Prostate gland (tissue), 2 donors: Measurements from ENCODE around the gene ARHGAP19. TPM values are rescaled to one million over a fixed set of nuclear protein-coding genes. Genes with fewer than 3 reads are reported as not detected.

ENCODE experiments used
- DNase-seq: peaks from one replicate; pipeline ENCODE4 v3.0.0-alpha.2; 2019; ENCODE audit warnings: low spot score
- H3K27ac ChIP-seq, 2 donors: fragments of 200-600 bp; sonication (generic); 2 replicates each; pipeline ENCODE4 v1.5.1; 2017 to 2019
- H3K27me3 ChIP-seq: fragments of 200-600 bp; sonication (generic); replicated peaks from 2 replicates; pipeline ENCODE4 v1.5.1; 2019; ENCODE audit not compliant: insufficient read depth
- H3K36me3 ChIP-seq, 2 donors: fragments of 200-600 bp; sonication (generic); 1 replicate in 1 of 2; 2 replicates in 1 of 2; pipeline versions ENCODE4 v1.5.1 to v1.8.1; 2017 to 2019
- H3K4me1 ChIP-seq: fragments of 200-600 bp; sonication (generic); replicated peaks from 2 replicates; pipeline ENCODE4 v1.5.1; 2019
- H3K4me3 ChIP-seq, 2 donors: fragments of 200-600 bp; sonication (generic); 2 replicates each; pipeline ENCODE4 v1.5.1; 2017 to 2019
- H3K9me3 ChIP-seq: fragments of 200-600 bp; sonication (generic); 2 replicates; pipeline ENCODE4 v1.5.1; 2017
- POLR2A ChIP-seq: fragments of 450-650 bp; IDR thresholded peaks from one replicate; pipeline ENCODE4 v1.6.1; 2016; ENCODE audit warnings: antibody characterized with exemption, mild to moderate bottlenecking
- POLR2AphosphoS5 ChIP-seq: sonication (generic); formaldehyde crosslinking; IDR thresholded peaks from one replicate; pipeline ENCODE4 v1.6.1; 2017; ENCODE audit warnings: antibody characterized with exemption
- WGBS: methylation state at CpG from one replicate; pipeline ENCODE4 v1.1.5; 2018; 5-methylcytosine and 5-hydroxymethylcytosine counted together
- intact Hi-C: fragments of 100-400 bp; cut with DNase I; formaldehyde crosslinking; loops from one replicate; pipeline ENCODE4 v1.14.2; 2022
- total RNA-seq, 2 donors: library from RNA; depleted of rRNA; stranded (reverse); fragments of >200 nt; gene quantifications; one replicate each; pipeline ENCODE4 v1.1.0, GENCODE V29; 2016
- TF ChIP-seq, protein P1 (sequence below), 4 experiments: fragments of 200-600 bp in 2 of 4; fragments of 450-650 bp in 2 of 4; sonication (generic) in 2 of 4; IDR thresholded peaks; 1 replicate in 3 of 4; 2 replicates in 1 of 4; pipeline ENCODE4 v1.5.1; 2016 to 2019; ENCODE audit warnings: antibody characterized with exemption in 4 of 4, mild to moderate bottlenecking in 2 of 4, moderate library complexity in 2 of 4

The ARHGAP19 gene
- total RNA-seq, 2 donors from 2014 or later, result 10.4 to 37.1 TPM

DNA sequence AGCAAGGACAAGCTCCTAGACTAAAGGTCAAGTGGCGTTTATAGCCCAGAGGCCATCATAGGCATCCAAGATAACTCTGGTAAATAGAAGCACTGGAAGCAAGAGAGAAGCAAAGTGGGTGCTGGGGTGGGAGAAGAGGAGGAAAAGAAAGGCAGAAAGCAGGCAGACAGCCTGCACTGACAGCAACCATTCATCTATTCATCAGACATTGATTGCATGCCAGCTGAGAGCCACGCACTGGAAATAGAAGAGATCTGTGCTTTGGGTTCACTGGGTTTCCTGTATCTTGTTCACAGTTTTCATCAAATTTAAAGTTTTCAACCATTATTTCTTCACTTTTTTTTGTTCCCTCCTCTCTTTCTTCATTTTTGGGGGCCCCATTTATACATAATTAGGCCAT lies 102.0 kb downstream of the ARHGAP19 start:
- H3K27ac ChIP-seq, result no peak overlapping the region
- no peak for TF ChIP-seq POLR2A
- TF ChIP-seq, protein P1, sequence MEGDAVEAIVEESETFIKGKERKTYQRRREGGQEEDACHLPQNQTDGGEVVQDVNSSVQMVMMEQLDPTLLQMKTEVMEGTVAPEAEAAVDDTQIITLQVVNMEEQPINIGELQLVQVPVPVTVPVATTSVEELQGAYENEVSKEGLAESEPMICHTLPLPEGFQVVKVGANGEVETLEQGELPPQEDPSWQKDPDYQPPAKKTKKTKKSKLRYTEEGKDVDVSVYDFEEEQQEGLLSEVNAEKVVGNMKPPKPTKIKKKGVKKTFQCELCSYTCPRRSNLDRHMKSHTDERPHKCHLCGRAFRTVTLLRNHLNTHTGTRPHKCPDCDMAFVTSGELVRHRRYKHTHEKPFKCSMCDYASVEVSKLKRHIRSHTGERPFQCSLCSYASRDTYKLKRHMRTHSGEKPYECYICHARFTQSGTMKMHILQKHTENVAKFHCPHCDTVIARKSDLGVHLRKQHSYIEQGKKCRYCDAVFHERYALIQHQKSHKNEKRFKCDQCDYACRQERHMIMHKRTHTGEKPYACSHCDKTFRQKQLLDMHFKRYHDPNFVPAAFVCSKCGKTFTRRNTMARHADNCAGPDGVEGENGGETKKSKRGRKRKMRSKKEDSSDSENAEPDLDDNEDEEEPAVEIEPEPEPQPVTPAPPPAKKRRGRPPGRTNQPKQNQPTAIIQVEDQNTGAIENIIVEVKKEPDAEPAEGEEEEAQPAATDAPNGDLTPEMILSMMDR (IDR thresholded peaks at IDR 0.05), result no peak
- no peak for TF ChIP-seq POLR2AphosphoS5
- no peak for DNase-seq
- H3K4me3 ChIP-seq, result no peak overlapping the region
- H3K27me3 ChIP-seq, result peaks cover under 1% of the 10 kb centered on the region
- H3K4me1 ChIP-seq, result peaks cover 5% of the 10 kb centered on the region
- intact Hi-C loops, result no loop called here
- no peaks in the 10 kb centered on the region for H3K9me3 ChIP-seq
- WGBS, result 96% methylated on average over 2 of the region's 2 CpGs
- H3K36me3 ChIP-seq, result no peaks in the 10 kb centered on the region

DNA sequence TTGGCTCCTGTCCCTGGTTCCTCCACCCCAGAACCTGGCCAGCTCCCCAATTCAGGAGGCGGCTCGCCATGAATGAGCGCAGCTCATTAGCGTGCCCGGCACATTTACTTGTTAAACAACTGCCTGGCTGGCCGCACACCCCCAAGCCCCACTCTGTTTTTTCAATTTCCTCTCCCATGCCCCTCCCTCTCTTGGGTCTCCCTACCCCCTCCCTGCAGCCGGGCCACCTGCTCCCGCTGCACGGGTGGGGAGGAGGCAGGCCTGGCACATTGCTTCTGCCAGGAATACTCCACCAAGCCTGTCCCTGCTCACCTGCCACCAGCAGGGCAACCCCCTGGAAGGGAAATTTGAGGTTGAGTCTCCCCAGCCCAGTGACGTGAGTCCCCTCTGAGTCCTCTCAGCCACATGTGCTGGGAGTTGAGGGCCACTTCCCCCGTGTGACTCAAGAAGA lies 104.2 kb downstream of the ARHGAP19 start:
- no peak for TF ChIP-seq POLR2AphosphoS5
- TF ChIP-seq, protein P1 (IDR thresholded peaks at IDR 0.05), result no peak
- no peak for DNase-seq
- intact Hi-C loops, result no loop called here
- Histone ChIP-seq H3K27me3 (peaks cover 5% of the 10 kb centered on the region), H3K4me1 (peaks cover 7% of the 10 kb centered on the region), H3K36me3 (no peaks in the 10 kb centered on the region), H3K27ac (no peak overlapping the region), H3K4me3 (no peak overlapping the region), H3K9me3 (no peaks in the 10 kb centered on the region)
- 50% methylated on average over 11 of the region's 11 CpGs for WGBS

DNA sequence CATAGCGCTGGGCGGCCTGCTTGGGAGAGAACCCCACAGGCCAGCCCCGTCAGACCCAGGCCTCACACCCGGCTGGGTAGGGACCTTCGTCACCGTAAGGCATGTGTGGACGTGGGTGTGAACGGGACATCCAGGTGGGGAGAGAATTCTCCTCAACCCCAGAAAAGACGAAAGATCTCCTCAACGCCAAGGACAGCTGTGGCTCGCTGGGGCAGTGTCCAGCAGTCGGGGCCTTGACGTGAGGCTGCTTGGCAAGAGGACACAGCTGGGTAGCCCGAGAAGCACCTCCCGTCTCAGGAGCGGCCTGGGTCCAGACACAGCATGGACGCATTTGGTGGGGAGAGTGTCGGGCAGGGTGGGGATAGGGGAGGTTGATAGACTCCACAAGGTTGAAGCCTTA lies 105.5 kb downstream of the ARHGAP19 start:
- peaks cover 5% of the 10 kb centered on the region for H3K27me3 ChIP-seq
- intact Hi-C loops, result no loop called here
- WGBS, result 96% methylated on average over 18 of the region's 18 CpGs

DNA sequence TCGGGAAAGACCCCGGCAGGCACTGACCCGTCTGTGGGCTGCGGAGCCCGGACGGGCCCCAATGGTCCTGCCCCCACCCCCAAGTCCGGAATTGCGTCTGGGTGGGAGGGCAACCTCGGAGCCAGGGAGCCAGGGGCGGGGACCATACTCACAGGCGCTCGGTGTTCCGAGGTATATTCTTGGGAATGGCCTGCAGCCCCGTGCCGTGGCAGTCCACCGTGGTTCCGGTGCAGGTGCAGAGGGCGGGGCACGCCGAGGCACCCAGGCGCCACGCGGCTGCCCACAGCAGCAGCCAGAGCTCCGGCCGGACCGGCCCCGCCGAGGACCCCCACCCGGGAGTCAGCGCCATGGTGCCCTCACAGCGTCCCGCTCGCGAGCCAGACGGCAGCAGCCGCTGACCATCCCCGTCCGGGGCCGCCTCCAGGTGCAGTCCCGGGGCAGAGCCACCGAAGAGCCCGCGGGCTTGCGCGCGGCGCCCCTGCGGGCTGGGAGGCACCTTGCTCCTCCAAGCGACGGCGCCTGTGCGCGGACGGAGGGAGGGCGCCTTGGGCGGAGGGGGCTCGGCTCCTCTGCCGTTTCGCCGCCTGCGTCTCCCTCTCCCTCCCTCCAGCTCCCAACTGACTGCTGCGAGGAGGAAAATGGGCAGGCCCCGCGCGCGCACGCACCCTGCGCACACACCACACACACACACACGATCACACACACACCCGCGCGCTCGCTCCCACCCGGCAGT lies 106.9 kb downstream of the ARHGAP19 start, which contains the start of gene SLIT1:
Gene SLIT1, minus strand, starts transcription at position 634 of the 733 bp plus-strand sequence. Its CDS starts 285 bp downstream, at position 349.
- Histone ChIP-seq H3K4me1 (peaks cover 7% of the 10 kb centered on the region), H3K9me3 (no peaks in the 10 kb centered on the region), H3K27me3 (peaks cover 5% of the 10 kb centered on the region), H3K36me3 (no peaks in the 10 kb centered on the region), H3K4me3 (peak within 1 kb of the TSS; percentile 12 to 28), H3K27ac (no peak within 1 kb of the TSS)
- WGBS, result under 1% methylated on average over 34 of the region's 74 CpGs
- intact Hi-C loops, result no loop called here
- DNase-seq, result no peak
- TF ChIP-seq POLR2A, result no peak
- TF ChIP-seq, protein P1 (IDR thresholded peaks at IDR 0.05), result no peak
- no peak for TF ChIP-seq POLR2AphosphoS5

More for the DNA sequence above, 105.5 kb downstream of the ARHGAP19 start:
- Histone ChIP-seq H3K4me1 (peaks cover 7% of the 10 kb centered on the region), H3K4me3 (no peak overlapping the region), H3K9me3 (no peaks in the 10 kb centered on the region), H3K27ac (no peak overlapping the region), H3K36me3 (no peaks in the 10 kb centered on the region)
- DNase-seq, result no peak
- TF ChIP-seq POLR2AphosphoS5, result no peak

DNA sequence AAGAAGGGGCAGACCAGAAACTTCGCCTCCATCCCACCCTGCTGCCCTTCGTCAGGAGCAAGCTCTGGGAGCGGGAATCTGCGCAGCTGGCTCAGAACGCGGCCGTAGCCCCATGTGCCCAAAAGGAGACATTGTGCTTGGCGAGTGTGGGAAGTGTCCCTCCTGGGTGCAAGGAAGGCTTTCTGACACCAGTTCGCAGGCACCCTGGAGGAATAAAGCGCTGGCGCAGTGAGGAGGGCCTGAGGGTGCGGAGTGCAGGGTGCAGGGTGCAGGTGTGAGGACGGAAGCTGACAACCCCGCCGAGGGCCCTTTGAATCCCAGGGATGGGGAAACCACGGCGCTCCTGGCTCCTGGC lies 107.5 kb downstream of the ARHGAP19 start:
- intact Hi-C loops, result no loop called here
- Histone ChIP-seq H3K27me3 (peaks cover 5% of the 10 kb centered on the region), H3K9me3 (no peaks in the 10 kb centered on the region), H3K4me1 (peaks cover 7% of the 10 kb centered on the region), H3K27ac (no peak overlapping the region), H3K36me3 (no peaks in the 10 kb centered on the region), H3K4me3 (no peak overlapping the region)
- TF ChIP-seq POLR2A (no peak), POLR2AphosphoS5 (no peak)
- TF ChIP-seq, protein P1 (IDR thresholded peaks at IDR 0.05), result no peak
- no peak for DNase-seq
- 37% methylated on average over 17 of the region's 17 CpGs for WGBS
